Prostate gland (tissue), 2 donors: ENCODE data around the gene RCAN2.

Experiments
- POLR2AphosphoS5 ChIP-seq: sonication (generic); formaldehyde crosslinking; IDR thresholded peaks from one replicate; pipeline ENCODE4 v1.6.1; 2017; ENCODE audit warnings: antibody characterized with exemption
- TF ChIP-seq, protein P1 (sequence below), 4 experiments: fragments of 200-600 bp in 2 of 4; fragments of 450-650 bp in 2 of 4; sonication (generic) in 2 of 4; IDR thresholded peaks; 1 replicate in 3 of 4; 2 replicates in 1 of 4; pipeline ENCODE4 v1.5.1; 2016 to 2019; ENCODE audit warnings: antibody characterized with exemption in 4 of 4, mild to moderate bottlenecking in 2 of 4, moderate library complexity in 2 of 4

DNA sequence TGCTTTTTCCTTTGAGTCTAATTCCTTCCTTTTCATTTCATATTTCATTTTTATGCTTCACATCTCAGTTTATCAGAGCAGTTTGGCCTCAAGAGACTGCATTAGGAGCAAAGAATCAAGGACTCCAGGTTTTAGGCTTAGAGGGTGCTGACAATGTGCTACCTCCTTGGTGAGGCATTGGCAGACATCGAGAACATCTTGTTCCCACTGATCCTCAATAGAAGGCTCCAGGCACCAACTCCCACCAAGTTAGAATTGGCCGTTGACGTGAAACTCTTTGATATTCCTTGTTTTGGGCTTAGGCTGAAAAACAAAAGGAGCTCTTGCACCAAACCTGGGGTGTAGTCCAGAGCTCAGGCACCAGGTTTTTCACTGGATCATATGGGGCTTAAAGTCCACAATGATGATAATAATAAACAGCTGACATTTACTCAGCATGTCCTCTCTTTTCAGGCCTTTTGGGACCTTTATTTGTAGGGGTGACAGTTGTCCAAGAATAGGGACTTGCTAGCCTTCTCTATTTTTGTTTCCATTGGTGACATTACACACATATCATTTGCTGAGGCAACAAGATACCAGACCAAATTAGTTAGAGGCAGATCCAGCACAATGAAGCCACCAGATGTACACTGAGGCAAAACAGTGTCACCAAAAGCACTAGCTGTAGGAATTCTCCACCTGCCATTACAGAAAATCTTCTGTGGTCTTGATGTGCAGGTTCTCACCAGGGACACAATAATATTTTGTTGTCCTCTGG lies 239.5 kb downstream of the RCAN2 start:
- TF ChIP-seq POLR2AphosphoS5, result no peak
- TF ChIP-seq, protein P1, sequence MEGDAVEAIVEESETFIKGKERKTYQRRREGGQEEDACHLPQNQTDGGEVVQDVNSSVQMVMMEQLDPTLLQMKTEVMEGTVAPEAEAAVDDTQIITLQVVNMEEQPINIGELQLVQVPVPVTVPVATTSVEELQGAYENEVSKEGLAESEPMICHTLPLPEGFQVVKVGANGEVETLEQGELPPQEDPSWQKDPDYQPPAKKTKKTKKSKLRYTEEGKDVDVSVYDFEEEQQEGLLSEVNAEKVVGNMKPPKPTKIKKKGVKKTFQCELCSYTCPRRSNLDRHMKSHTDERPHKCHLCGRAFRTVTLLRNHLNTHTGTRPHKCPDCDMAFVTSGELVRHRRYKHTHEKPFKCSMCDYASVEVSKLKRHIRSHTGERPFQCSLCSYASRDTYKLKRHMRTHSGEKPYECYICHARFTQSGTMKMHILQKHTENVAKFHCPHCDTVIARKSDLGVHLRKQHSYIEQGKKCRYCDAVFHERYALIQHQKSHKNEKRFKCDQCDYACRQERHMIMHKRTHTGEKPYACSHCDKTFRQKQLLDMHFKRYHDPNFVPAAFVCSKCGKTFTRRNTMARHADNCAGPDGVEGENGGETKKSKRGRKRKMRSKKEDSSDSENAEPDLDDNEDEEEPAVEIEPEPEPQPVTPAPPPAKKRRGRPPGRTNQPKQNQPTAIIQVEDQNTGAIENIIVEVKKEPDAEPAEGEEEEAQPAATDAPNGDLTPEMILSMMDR (IDR thresholded peaks at IDR 0.05), result no peak
